Measurements from ENCODE around the gene CSRP1. TPM values are rescaled to one million over a fixed set of nuclear protein-coding genes. Genes with fewer than 3 reads are reported as not detected.

Gene CSRP1
- total and polyA plus RNA-seq, 9 of the 15 experiments (the other 6 are each of a cell fraction or from before 2014, with no cell fraction given): 6.8 to 39.4 (median 23.7) TPM

GRCh38 chr1:201463071-201463552 is 43.8 kb downstream of the CSRP1 start (continued):
- TF ChIP-seq ELK3 (CRISPR knock-in tag; IDR thresholded peaks at IDR 0.05) (no peak), CTCF (IDR thresholded peaks at IDR 0.05 in 2 of 3, conservative IDR thresholded peaks at IDR 0.05 in 1 of 3; ENCODE audit: insufficient read depth in 2 of 3, low read depth in 1 of 3, low read length in 3 of 3) (peak; percentile 23 to 75 (median 44); a peak in 4 of 6 replicates), HDAC3 (IDR thresholded peaks at IDR 0.05; ENCODE audit: borderline replicate concordance, partially characterized antibody) (no peak), ZBTB43 (CRISPR knock-in tag; IDR thresholded peaks at IDR 0.05) (no peak), FUS (optimal IDR thresholded peaks at IDR 0.05; ENCODE audit: low read depth, low read length) (no peak), ATF4 (CRISPR knock-in tag; IDR thresholded peaks at IDR 0.05) (no peak), U2AF1 (optimal IDR thresholded peaks at IDR 0.05; ENCODE audit: low read depth, low read length) (no peak)
